ENCODE data around the gene GSX2.
"Not testable (repeated sequence)": the region's sequence is repeated elsewhere in the genome, so short reads cannot be mapped to it uniquely, and the experiment has no call there.

- TF ChIP-seq, protein P1, sequence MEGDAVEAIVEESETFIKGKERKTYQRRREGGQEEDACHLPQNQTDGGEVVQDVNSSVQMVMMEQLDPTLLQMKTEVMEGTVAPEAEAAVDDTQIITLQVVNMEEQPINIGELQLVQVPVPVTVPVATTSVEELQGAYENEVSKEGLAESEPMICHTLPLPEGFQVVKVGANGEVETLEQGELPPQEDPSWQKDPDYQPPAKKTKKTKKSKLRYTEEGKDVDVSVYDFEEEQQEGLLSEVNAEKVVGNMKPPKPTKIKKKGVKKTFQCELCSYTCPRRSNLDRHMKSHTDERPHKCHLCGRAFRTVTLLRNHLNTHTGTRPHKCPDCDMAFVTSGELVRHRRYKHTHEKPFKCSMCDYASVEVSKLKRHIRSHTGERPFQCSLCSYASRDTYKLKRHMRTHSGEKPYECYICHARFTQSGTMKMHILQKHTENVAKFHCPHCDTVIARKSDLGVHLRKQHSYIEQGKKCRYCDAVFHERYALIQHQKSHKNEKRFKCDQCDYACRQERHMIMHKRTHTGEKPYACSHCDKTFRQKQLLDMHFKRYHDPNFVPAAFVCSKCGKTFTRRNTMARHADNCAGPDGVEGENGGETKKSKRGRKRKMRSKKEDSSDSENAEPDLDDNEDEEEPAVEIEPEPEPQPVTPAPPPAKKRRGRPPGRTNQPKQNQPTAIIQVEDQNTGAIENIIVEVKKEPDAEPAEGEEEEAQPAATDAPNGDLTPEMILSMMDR (IDR thresholded peaks at IDR 0.05 in 8 of 11, conservative IDR thresholded peaks at IDR 0.05 in 3 of 11) = not testable (repeated sequence)
- TF ChIP-seq POLR2A, POLR2AphosphoS5 (IDR thresholded peaks at IDR 0.05): not testable (repeated sequence)
Observed at GRCh38 chr4:54053322-54053721, 46.6 kb upstream of the GSX2 start.
